Stimulated activated CD4-positive, alpha-beta T cell treated with anti-CD3 and anti-CD28 coated beads, Interleukin-1b, Interleukin-23, amount 100 ng/mL, for 48 hours (primary cell): ENCODE results near the gene RHOD.

ENCODE experiments used
- DNase-seq: peaks from one replicate; pipeline ENCODE4 v3.0.0-alpha.2; 2020

RHOD gene

DNA sequence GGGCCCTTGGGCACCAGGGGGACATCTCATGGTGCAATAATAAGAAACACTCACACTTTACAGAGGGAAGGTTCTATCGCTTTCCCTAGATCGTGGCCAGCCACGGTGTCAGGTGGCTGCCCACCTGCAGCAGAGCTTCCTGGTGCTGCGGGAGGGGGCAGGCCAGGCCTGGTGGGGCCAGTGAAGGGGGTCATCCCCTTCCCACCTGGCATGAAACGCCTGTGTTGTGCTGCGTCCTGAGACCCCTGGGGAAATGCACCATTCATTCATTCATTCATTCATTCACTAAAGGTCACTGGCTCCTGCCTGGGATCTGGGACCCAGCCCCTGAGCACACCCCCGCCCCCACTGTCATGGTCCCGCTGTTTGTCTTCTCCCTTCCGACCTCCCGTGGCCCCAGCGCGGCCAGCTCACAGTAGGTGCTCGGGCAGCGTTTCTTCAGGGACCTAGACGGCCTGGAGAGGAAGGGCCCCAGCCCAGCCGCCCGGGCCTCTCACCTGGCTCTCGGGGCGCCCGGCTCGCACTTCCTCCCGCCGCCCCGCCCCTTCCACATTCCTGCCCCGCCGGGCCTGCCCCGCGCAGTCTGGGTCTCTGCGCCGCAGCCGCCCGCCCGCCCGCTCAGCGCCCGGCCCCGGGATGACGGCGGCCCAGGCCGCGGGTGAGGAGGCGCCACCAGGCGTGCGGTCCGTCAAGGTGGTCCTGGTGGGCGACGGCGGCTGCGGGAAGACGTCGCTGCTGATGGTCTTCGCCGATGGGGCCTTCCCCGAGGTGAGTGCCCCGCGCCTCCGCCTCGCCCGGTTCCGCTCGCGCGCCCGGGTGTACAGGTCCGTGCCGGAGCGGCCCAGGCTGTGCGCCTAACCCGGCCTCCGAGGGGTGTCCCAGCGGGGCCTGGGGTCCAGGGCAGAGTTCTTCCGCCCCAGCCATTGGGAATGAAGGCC is at the start of gene RHOD:
Gene RHOD (plus strand): TSS at position 581 of the 938 bp plus-strand sequence. CDS start 56 bp downstream, at position 637.
- DNase-seq = no peak

DNA sequence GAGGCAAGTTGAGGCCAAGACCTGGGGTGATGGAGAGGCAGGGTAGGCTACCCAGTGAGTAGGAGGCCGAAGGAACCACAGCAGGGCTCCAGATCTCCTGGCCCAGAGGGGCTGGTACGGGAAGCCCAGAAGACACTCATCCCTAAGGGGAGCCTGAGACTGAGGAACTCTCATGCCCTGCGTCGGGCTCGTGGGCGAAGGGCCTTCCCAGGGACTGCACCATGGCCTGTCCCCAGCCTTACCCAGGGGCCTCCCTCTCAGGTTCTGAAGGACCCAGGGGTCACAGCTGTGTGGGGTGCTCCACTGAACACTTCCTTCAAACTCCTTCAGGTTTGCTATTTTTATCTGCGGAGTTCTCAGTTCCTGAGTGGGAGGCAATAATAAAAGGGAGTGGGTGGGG is 49.5 kb upstream of the RHOD start:
- DNase-seq = no peak

DNA sequence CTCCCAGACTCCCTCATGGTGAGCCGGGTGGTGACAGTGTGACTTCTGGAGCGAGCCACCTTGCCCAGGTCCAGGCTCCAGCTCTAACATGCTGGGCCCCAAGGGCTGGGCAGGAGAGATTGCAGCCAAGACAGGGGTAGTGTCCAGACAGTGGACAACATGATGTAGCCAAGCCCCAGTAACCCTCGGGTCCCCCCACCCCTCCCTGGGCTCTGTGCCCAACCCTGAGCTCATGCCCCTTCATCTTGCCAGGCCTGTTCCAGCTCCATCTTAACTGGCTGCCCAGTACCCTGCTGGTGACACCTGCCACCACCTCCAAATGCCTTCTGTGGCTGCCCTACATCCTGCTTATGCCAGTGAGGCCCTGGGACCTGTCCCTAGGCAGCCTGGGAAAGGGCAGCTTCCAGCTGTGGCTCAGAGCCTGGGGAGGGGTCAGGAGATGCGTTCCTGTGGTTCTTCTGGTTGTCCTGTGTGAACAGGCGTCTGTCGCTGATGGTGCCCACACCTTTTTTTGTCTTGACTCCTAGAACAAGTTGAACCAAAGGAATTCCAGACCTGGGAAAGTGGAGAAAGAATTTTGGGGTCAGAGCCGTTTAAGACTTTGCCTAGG is 46.2 kb upstream of the RHOD start:
- DNase-seq = no peak

DNA sequence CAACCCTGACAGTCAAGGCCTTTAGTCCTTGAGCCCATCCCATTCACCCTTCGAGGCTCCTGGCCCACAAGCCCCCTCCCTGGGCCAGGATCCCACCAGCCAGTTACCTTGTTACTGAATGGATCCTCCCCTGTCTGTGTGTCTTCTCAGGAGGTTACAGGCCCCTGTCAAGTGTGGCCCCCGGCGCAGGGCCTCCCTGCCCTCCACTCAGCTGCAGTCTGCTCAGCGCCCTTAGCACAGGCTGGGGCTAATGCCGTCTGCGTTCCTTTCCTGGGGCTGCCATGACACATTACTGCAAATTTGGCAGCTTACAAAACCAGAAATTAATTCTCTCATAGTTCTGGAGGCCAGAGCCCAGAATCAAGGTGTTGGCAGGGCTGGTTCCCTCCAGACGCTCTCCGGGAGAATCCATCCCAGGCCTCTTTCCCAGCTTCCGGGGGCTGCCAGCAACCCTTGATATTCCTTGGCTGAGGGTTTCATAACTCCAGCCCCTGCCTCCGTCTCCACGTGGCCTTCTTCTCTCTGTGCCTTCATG is 43.1 kb upstream of the RHOD start:
- no peak for DNase-seq

DNA sequence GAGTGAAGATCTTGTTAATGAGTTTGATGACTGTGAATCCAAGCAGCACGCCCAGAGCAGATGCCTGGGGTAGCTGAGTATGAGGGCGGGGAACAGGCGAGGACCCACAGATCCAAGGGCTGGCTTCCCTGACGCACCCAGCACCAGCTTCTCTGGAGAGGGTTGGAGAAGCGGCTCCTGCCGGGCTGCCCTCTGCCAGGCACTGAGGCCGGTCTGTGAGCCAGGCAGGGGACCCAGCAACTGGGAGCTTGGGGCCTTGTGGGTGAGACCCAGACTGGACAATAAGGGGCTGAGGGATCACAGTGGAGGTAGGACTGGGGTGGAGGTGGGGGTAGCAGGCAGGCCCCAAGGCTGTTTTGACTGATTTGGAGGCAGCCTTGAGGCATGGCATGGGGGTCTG is 42.3 kb upstream of the RHOD start:
- no peak for DNase-seq

- DNase-seq = no peak
Observed at GRCh38 chr11:67015048-67015447, 41.6 kb upstream of the RHOD start.

- DNase-seq = no peak
Observed at GRCh38 chr11:67016550-67016949, 40.1 kb upstream of the RHOD start.

- DNase-seq = no peak
Observed at GRCh38 chr11:67020949-67021348, 35.7 kb upstream of the RHOD start.

- DNase-seq = no peak
Observed at GRCh38 chr11:67022341-67022933, 34.2 kb upstream of the RHOD start.

- DNase-seq = no peak
Observed at GRCh38 chr11:67022961-67023956, 33.4 kb upstream of the RHOD start, which contains the start of gene SYT12. TSS of gene SYT12 (plus strand) at chr11:67023134. CDS start at chr11:67030145, 7,011 bp downstream.

GRCh38 chr11:67023957-67024353 is 32.7 kb upstream of the RHOD start:
- DNase-seq = no peak

- DNase-seq = peak; percentile 38
Observed at GRCh38 chr11:67024410-67024809, 32.2 kb upstream of the RHOD start.

GRCh38 chr11:67024966-67025365 is 31.7 kb upstream of the RHOD start:
- no peak for DNase-seq

DNA sequence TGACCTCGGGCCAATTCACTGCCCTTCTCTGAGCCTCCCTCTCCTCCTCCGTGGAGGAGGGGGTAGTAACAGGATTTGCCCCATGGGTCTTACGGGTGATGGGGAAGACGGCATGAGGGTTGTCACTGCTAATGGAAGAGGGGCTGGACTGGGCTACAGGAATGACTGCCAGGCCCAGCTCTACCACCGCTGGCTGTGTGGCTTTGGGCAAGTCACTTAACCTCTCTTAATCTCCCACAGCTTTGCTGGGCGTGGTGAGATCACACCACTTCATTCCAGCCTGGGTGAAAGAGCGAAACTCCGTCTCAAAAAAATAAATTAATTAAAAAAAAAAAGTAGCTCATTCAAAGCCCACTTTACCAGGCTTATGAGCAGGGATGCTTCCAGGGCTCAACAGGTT is 30.9 kb upstream of the RHOD start:
- no peak for DNase-seq

DNA sequence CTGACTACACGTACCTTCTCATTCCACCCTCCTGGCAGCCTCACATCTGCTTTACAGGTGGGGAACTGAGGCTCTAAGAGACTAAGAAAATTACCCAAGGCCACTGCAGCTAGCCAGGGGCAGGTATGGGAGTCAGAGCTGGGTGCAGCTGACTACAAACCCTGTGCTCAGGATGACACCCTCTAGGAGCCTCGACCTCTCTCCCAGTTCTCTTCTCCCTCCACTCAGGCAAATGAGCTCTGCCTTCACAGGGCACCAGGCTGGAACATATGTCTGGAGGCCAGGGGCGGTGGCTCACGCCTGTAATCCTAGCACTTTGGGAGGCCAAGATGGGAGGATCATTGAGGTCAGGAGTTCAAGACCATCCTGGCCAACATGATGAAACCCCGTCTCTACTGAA is 29.7 kb upstream of the RHOD start:
- no peak for DNase-seq

- no peak for DNase-seq
Observed at GRCh38 chr11:67027483-67027930, 29.1 kb upstream of the RHOD start.

GRCh38 chr11:67027943-67028542 is 28.6 kb upstream of the RHOD start:
- no peak for DNase-seq

DNA sequence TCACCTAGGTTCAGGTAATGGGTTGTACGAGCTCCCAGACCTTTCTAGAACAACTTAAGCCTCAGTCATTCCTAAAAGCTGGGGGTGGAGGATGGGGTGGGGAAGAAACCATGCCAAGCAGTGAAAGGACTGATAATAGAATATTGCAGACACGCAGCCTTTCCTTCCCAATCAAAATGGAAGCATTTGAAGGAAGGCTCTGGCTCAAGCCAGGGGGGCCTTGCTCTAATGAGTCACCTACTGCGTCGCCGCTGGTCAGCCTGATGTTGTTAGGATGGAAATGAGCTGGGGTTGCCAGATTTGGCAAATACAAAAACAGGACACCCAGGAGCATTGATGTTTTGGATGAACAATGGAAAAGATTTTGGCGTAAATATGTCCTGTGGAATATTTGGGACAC is 27.5 kb upstream of the RHOD start:
- DNase-seq = no peak

GRCh38 chr11:67030976-67031375 is 25.7 kb upstream of the RHOD start:
- DNase-seq = no peak

- no peak for DNase-seq
Observed at GRCh38 chr11:67031791-67032561, 24.7 kb upstream of the RHOD start.
